Endodermal cell (in vitro differentiated cells): ENCODE measurements around the gene KAZN. TPM values are rescaled to one million over a fixed set of nuclear protein-coding genes. Genes with fewer than 3 reads are reported as not detected.

Experiments used
- DNase-seq: peaks from one replicate; pipeline ENCODE4 v3.0.0-alpha.2; 2017
- H3K27ac ChIP-seq: 2 replicates; pipeline ENCODE4 v1.5.1; 2013; ENCODE audit warnings: mild to moderate bottlenecking, low read depth, low read length, moderate library complexity
- H3K27me3 ChIP-seq: 2 replicates; pipeline ENCODE4 v1.6.1; 2013; ENCODE audit warnings: mild to moderate bottlenecking, low read length, moderate library complexity; ENCODE audit not compliant: insufficient read depth, control insufficient read depth, poor library complexity, severe bottlenecking
- H3K36me3 ChIP-seq: 2 replicates; pipeline ENCODE4 v1.7.0; 2013; ENCODE audit warnings: mild to moderate bottlenecking, low read length, moderate library complexity; ENCODE audit not compliant: control insufficient read depth, insufficient read depth
- H3K4me1 ChIP-seq: one replicate; pipeline ENCODE4 v1.7.0; 2013; ENCODE audit warnings: low read length; ENCODE audit not compliant: control insufficient read depth, insufficient read depth
- H3K4me3 ChIP-seq: 2 replicates; pipeline ENCODE4 v1.5.1; 2013; ENCODE audit warnings: mild to moderate bottlenecking, low read length, moderate library complexity
- H3K9ac ChIP-seq: 2 replicates; pipeline ENCODE4 v1.6.1; 2013; ENCODE audit warnings: mild to moderate bottlenecking, low read length, moderate library complexity; ENCODE audit not compliant: poor library complexity, severe bottlenecking; ENCODE audit errors: extremely low read depth
- H3K9me3 ChIP-seq: 2 replicates; pipeline ENCODE4 v1.6.1; 2013; ENCODE audit warnings: mild to moderate bottlenecking, low read length, moderate library complexity; ENCODE audit not compliant: control insufficient read depth
- H3K27ac Mint-ChIP-seq: 2 replicates; pipeline ENCODE4 v1.8.0; 2020; ENCODE audit warnings: mixed read lengths
- H3K27me3 Mint-ChIP-seq: 2 replicates; pipeline ENCODE4 v1.8.0; 2021; ENCODE audit warnings: mild to moderate bottlenecking, mixed read lengths; ENCODE audit not compliant: insufficient read depth
- H3K36me3 Mint-ChIP-seq: 2 replicates; pipeline ENCODE4 v1.8.0; 2020; ENCODE audit warnings: low read depth, mixed read lengths
- H3K4me1 Mint-ChIP-seq: 2 replicates; pipeline ENCODE4 v1.8.0; 2020; ENCODE audit warnings: mixed read lengths
- H3K4me3 Mint-ChIP-seq: 2 replicates; pipeline ENCODE4 v1.8.0; 2020; ENCODE audit warnings: mild to moderate bottlenecking, moderate library complexity, mixed read lengths
- H3K9me3 Mint-ChIP-seq: 2 replicates; pipeline ENCODE4 v1.8.0; 2020; ENCODE audit warnings: mild to moderate bottlenecking, mixed read lengths
- WGBS, 2 experiments: methylation state at CpG; one replicate each; pipeline versions ENCODE4 v1.1.5 to v1.1.7; 2013; ENCODE audit warnings: missing lambda C conversion rate in 2 of 2, mixed read lengths in 1 of 2; ENCODE audit not compliant: insufficient coverage in 1 of 2, insufficient read length in 1 of 2; 5-methylcytosine and 5-hydroxymethylcytosine counted together
- total RNA-seq, 2 donors: library from RNA; stranded (reverse); fragmentation: NEBNext Ultra II Directional in 1 of 2; extraction: Animal tissue kit (Norgen Biotek cat#: 25700) in 1 of 2; gene quantifications; 2 replicates in 1 of 2; 3 replicates in 1 of 2; pipeline ENCODE4 v1.2.1, GENCODE V29; 2021
- TF ChIP-seq, protein P1 (sequence below): fragments of 200-600 bp; sonication (generic); conservative IDR thresholded peaks from 2 replicates; pipeline ENCODE4 v1.5.0; 2021; ENCODE audit warnings: antibody characterized with exemption, mild to moderate bottlenecking

Gene KAZN
- total RNA-seq, 2 donors from 2014 or later = 12.4 to 13.9 TPM

DNA sequence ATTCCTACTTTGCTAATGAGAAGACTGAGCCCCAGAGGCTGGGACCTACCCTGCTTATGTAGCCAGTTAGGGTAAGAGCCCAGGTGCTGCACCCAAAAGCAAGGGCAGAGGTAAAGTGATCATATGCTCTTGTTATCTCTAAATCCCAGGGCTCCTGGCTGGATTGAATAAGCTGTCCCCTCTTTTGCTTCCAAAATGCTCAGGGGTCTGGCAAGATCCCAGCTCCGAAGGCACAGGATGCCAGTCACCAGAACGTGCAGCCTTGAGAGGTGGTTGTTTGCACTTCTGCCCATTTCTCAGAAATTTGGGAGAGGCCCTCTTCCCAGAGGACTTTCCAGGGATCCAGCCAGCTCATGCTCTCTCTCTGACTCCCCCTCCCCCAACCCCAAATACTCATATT lies 412.7 kb downstream of the KAZN start:
- H3K4me3 ChIP-seq = no peak overlapping the region
- H3K4me1 Mint-ChIP-seq = peaks cover 9% of the 10 kb centered on the region
- peaks cover 12% of the 10 kb centered on the region for H3K36me3 Mint-ChIP-seq
- H3K4me3 Mint-ChIP-seq = no peak overlapping the region
- H3K36me3 ChIP-seq = no peaks in the 10 kb centered on the region
- no peaks in the 10 kb centered on the region for H3K4me1 ChIP-seq
- H3K9ac ChIP-seq = no peak overlapping the region
- TF ChIP-seq, protein P1, sequence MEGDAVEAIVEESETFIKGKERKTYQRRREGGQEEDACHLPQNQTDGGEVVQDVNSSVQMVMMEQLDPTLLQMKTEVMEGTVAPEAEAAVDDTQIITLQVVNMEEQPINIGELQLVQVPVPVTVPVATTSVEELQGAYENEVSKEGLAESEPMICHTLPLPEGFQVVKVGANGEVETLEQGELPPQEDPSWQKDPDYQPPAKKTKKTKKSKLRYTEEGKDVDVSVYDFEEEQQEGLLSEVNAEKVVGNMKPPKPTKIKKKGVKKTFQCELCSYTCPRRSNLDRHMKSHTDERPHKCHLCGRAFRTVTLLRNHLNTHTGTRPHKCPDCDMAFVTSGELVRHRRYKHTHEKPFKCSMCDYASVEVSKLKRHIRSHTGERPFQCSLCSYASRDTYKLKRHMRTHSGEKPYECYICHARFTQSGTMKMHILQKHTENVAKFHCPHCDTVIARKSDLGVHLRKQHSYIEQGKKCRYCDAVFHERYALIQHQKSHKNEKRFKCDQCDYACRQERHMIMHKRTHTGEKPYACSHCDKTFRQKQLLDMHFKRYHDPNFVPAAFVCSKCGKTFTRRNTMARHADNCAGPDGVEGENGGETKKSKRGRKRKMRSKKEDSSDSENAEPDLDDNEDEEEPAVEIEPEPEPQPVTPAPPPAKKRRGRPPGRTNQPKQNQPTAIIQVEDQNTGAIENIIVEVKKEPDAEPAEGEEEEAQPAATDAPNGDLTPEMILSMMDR = no peak
- 85 to 91% methylated on average over 2 of the region's 2 CpGs for WGBS, 2 experiments
- no peaks in the 10 kb centered on the region for H3K27me3 ChIP-seq
- H3K27ac Mint-ChIP-seq = no peak overlapping the region
- no peak overlapping the region for H3K27ac ChIP-seq
- no peaks in the 10 kb centered on the region for H3K9me3 ChIP-seq
- no peak for DNase-seq
- peaks cover 10% of the 10 kb centered on the region for H3K9me3 Mint-ChIP-seq
- no peaks in the 10 kb centered on the region for H3K27me3 Mint-ChIP-seq

DNA sequence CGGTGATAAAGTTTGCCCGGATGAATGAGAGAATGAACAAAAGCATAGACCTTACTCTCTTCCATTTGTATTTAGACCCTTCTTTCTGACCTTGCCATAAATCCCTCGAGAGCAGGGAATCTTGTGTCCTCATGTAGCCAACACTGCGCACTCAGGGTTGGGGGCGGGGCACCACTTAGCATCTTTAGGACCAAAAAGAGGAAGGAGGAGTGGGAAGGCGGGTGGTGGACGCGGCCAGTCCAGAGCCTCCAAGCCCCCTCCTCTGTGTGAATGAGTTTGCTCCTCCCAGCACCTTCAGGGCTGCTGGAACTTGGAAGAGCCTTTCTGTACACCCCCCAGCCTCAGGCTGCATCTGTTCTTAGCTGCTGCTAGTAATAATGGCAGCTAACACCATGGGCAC lies 413.2 kb downstream of the KAZN start:
- Histone ChIP-seq H3K36me3 (no peaks in the 10 kb centered on the region), H3K27me3 (no peaks in the 10 kb centered on the region), H3K9ac (no peak overlapping the region), H3K27ac (no peak overlapping the region), H3K9me3 (no peaks in the 10 kb centered on the region), H3K4me3 (no peak overlapping the region), H3K4me1 (no peaks in the 10 kb centered on the region)
- Mint-ChIP-seq H3K27me3 (no peaks in the 10 kb centered on the region), H3K4me1 (peaks cover 9% of the 10 kb centered on the region), H3K4me3 (no peak overlapping the region), H3K9me3 (peaks cover 10% of the 10 kb centered on the region), H3K27ac (no peak overlapping the region), H3K36me3 (peaks cover 12% of the 10 kb centered on the region)
- no peak for DNase-seq
- WGBS, 2 experiments = 78 to 88% methylated on average over 4 to 8 of the region's 8 CpGs
- TF ChIP-seq, protein P1 = no peak

DNA sequence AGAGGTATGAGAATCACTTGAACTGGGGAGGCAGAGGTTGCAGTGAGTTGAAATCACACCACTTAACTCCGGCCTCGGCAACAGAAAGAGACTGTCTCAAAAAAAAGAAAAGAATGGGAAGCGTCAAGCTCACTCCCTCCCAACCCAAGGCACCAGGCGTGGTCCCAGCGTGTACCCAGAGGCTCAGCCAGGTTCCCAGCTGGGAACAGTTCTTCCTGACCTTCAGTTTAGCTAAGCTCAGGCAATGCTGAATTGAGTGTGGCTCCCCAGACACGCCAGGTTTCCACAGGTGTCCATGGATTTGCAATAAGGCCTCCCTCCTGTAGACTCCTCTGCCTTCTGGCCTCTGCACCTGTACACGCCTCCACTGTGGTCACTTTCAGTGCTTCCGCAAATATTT lies 414.3 kb downstream of the KAZN start:
- H3K36me3 Mint-ChIP-seq = peaks cover 12% of the 10 kb centered on the region
- Histone ChIP-seq H3K4me1 (no peaks in the 10 kb centered on the region), H3K9me3 (no peaks in the 10 kb centered on the region), H3K9ac (no peak overlapping the region), H3K4me3 (no peak overlapping the region), H3K27ac (no peak overlapping the region), H3K27me3 (no peaks in the 10 kb centered on the region), H3K36me3 (no peaks in the 10 kb centered on the region)
- peaks cover 9% of the 10 kb centered on the region for H3K4me1 Mint-ChIP-seq
- H3K27me3 Mint-ChIP-seq = no peaks in the 10 kb centered on the region
- 80 to 82% methylated on average over 6 to 8 of the region's 8 CpGs for WGBS, 2 experiments
- H3K27ac Mint-ChIP-seq = no peak overlapping the region
- TF ChIP-seq, protein P1 = no peak
- DNase-seq = no peak
- no peak overlapping the region for H3K4me3 Mint-ChIP-seq
- H3K9me3 Mint-ChIP-seq = peaks cover 10% of the 10 kb centered on the region
